Right atrium auricular region (tissue), 2 donors: ENCODE results near the gene KIRREL1. TPM values are rescaled to one million over a fixed set of nuclear protein-coding genes. Genes with fewer than 3 reads are reported as not detected.

Experiments
- DNase-seq: peaks from one replicate; pipeline ENCODE4 v3.0.0-alpha.2; 2019; ENCODE audit warnings: low spot score
- H3K27ac ChIP-seq, 2 donors: fragments of 200-600 bp; sonication (generic); 1 replicate in 1 of 2; 2 replicates in 1 of 2; pipeline ENCODE4 v1.5.1; 2016 to 2019
- H3K27me3 ChIP-seq, 2 donors: fragments of 200-600 bp; sonication (generic); one replicate each; pipeline versions ENCODE4 v1.5.1 to v1.6.0; 2017 to 2019
- H3K36me3 ChIP-seq: fragments of 200-600 bp; sonication (generic); one replicate; pipeline ENCODE4 v1.5.1; 2016
- H3K4me1 ChIP-seq, 2 donors: fragments of 200-600 bp; sonication (generic); one replicate each; pipeline versions ENCODE4 v1.5.1 to v1.6.0; 2017 to 2019
- H3K4me3 ChIP-seq, 2 donors: fragments of 200-600 bp; sonication (generic); 1 replicate in 1 of 2; 2 replicates in 1 of 2; pipeline ENCODE4 v1.5.1; 2017 to 2019; ENCODE audit warnings: mild to moderate bottlenecking in 1 of 2, moderate library complexity in 1 of 2
- H3K9me3 ChIP-seq, 2 donors: fragments of 200-600 bp; sonication (generic); one replicate each; pipeline ENCODE4 v1.5.1; 2019
- CTCF ChIP-seq, 2 donors: fragments of 200-600 bp; sonication (generic); IDR thresholded peaks; one replicate each; pipeline ENCODE4 v1.5.1; 2019; ENCODE audit warnings: antibody characterized with exemption in 2 of 2
- total RNA-seq, 2 donors: library from RNA; depleted of rRNA; stranded (reverse); fragments of >200 nt; gene quantifications; one replicate each; pipeline ENCODE4 v1.1.0, GENCODE V29; 2016

KIRREL1 gene
- total RNA-seq, 2 donors from 2014 or later: 12.3 to 21.9 TPM

GRCh38 chr1:158021721-158022120, 28.3 kb downstream of the KIRREL1 start:
- H3K4me1 ChIP-seq: peaks cover 0 to 90% of the 10 kb centered on the region in 2 donors
- no peak for DNase-seq

GRCh38 chr1:158022554-158023312, 29.3 kb downstream of the KIRREL1 start:
- peak overlapping the region; percentile 80 to 83 for H3K27ac ChIP-seq
- H3K36me3 ChIP-seq: no peaks in the 10 kb centered on the region
- peaks cover 0 to 81% of the 10 kb centered on the region in 2 donors for H3K4me1 ChIP-seq
- DNase-seq: no peak
- no peak overlapping the region for H3K4me3 ChIP-seq
- TF ChIP-seq CTCF (IDR thresholded peaks at IDR 0.05): no peak
- no peaks in the 10 kb centered on the region for H3K27me3 ChIP-seq
- H3K9me3 ChIP-seq: no peaks in the 10 kb centered on the region

More at GRCh38 chr1:158021721-158022120, 28.3 kb downstream of the KIRREL1 start:
- Histone ChIP-seq H3K9me3 (no peaks in the 10 kb centered on the region), H3K36me3 (no peaks in the 10 kb centered on the region), H3K27me3 (no peaks in the 10 kb centered on the region), H3K27ac (peak overlapping the region; percentile 80 to 83), H3K4me3 (no peak overlapping the region)
- TF ChIP-seq CTCF (IDR thresholded peaks at IDR 0.05): no peak

GRCh38 chr1:158024737-158025136, 31.3 kb downstream of the KIRREL1 start:
- Histone ChIP-seq H3K27me3 (no peaks in the 10 kb centered on the region), H3K27ac (peak overlapping the region; percentile 45 to 67), H3K36me3 (no peaks in the 10 kb centered on the region), H3K9me3 (no peaks in the 10 kb centered on the region), H3K4me3 (no peak overlapping the region), H3K4me1 (peaks cover 0 to 61% of the 10 kb centered on the region in 2 donors)
- no peak for DNase-seq
- no peak for TF ChIP-seq CTCF (IDR thresholded peaks at IDR 0.05)

- H3K27me3 ChIP-seq: no peaks in the 10 kb centered on the region
- H3K9me3 ChIP-seq: no peaks in the 10 kb centered on the region
- TF ChIP-seq CTCF (IDR thresholded peaks at IDR 0.05): no peak
- H3K4me3 ChIP-seq: no peak overlapping the region
- peaks cover 0 to 52% of the 10 kb centered on the region in 2 donors for H3K4me1 ChIP-seq
- no peaks in the 10 kb centered on the region for H3K36me3 ChIP-seq
- no peak for DNase-seq
- H3K27ac ChIP-seq: peak overlapping the region; percentile 45 to 67
These were observed 32.3 kb downstream of the KIRREL1 start for GRCh38 chr1:158025576-158026230.

GRCh38 chr1:158026651-158027050, 33.2 kb downstream of the KIRREL1 start:
- peaks cover 0 to 43% of the 10 kb centered on the region in 2 donors for H3K4me1 ChIP-seq
- no peak for TF ChIP-seq CTCF (IDR thresholded peaks at IDR 0.05)
- H3K36me3 ChIP-seq: no peaks in the 10 kb centered on the region
- no peaks in the 10 kb centered on the region for H3K27me3 ChIP-seq
- DNase-seq: no peak
- no peak overlapping the region for H3K4me3 ChIP-seq
- no peaks in the 10 kb centered on the region for H3K9me3 ChIP-seq
- H3K27ac ChIP-seq: no peak overlapping the region
